Activated CD8-positive, alpha-beta memory T cell treated with anti-CD3 and anti-CD28 coated beads, Interleukin-2, amount 50 U/mL, for 1 hour (primary cell): ENCODE results near the gene IFFO2.

Experiments
- DNase-seq: peaks from one replicate; pipeline ENCODE4 v3.0.0-alpha.2; 2020; ENCODE audit errors: extremely low read depth

The IFFO2 gene

DNA sequence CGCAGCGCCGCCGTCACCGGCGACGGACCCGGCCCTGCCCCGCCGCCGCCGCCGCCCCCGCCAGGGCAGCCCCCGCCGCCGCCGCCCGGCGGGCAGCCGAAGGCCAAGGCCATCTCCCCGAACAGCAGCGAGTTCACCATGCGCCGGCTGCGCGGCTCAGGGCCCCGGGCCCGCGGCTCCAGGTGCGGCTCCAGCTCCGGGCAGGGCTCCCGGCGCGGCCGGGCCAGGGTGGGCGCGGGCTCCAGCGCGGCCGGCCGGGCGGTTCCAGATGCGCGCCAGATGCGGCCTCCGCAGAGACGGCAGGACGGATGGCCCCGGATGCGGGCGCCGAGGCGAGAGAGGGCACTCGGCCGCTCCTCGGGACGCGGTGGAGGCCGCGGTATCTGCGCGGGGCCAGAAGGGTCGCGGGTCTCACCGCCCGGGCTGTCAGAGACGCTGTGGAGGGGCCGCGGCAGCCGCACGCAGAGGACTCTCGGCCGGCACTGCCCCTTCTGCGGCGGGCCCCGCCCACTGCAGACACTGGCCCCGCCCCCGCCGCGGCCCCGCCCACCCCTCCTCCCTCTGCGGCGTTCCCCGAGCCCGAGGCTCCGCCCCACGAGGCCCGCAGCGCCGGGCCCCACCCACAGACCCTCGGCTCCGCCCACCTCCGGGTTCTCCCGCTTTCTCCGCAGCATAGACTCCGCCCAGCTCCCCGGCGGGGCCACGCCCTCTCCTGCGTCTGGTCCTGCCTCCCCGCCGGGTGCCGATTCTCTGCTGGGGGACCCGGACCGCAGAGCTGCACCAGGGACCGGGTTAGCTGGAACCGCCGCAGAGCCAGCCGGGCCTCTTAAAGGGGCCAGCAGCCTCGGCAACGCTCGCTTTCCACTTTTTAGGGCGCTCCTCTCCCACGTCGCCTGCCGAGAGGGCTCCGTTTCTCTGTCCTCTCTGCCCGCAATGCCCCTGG, at the start of gene IFFO2:
Gene IFFO2 (minus strand): TSS at position 484 of the 943 bp plus-strand sequence. CDS start 344 bp downstream, at position 140.
- peak; percentile 94 for DNase-seq

DNA sequence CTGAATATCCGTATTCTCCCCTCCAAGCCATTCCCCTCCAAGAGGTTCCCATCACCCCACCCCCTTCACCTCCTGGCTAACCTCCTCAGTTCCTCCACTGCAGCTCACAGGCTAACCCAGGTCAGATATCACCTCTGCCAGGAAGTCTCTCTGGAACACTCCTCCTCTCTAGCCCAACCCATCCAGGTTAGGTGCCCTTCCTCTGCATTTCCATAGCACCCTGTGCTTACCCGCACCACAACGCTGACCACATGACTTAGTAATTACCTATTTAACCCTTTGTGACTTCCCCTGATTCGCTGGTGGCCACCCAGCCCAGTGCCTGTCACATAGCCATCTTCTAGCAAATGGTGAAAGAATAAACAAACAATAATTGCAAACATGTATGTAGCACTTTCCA, 49.5 kb upstream of the IFFO2 start:
- DNase-seq, result no peak

DNA sequence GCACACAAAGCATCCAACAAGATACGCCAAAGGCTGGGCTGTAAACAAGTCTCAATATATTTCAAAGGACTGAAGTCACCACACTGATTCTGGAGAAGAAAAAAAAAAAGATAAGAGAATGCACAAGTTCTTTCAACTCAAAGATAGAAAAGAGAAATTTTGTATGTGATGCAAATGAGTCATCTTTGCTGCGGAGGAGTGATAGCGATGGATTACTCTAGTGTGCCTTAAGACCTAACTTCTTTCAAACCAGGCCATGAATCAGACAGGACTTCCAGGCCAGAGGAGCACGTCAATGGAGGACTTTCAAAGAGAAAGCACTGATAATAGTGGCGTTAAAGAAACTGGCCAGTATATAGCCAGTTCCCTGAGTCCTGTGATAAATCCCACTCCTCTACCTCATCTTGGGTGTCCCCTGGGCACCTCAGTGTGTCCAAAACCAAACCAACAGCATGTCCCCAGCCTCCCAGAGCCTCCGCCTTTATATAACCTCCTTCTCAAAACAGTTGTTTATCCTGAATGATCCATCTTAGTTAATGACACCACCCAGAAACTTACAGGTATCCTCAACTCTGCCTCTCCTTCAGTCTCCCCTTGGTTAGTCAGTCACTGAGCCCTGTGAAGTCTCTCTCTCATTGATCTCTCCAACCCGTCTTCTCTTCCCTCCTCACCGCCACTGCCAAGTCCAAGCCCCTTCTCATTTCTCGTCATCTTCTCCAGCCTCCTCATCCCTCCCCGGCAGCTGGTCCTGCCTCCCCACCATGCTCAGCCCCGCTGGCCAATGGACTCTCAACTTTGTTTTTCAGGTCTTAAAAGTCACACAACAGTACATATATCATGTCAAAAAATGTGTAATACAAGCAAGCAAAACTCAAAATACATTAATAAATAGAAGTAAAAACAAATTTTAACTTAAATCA, 47.2 kb upstream of the IFFO2 start:
- DNase-seq, result no peak

DNA sequence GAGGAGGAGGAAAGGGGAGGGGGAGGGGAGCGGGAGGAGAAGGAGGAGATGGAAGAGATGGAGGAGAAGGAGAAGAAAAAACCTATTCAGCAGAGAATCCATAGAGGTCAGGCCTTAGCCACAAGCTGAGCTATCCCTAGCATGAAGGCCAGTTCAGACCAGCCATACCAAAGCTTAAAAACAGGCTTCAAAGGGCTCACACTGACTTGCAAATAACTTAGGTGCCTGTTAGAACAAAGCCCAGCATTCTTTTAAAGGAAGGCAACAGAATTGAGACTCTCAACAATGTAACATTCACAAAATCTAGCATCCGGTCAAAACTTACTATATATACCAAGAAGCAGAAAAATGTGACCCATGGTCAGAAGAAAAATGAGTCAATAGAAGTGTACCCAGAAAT, 43.6 kb upstream of the IFFO2 start:
- DNase-seq, result no peak

DNA sequence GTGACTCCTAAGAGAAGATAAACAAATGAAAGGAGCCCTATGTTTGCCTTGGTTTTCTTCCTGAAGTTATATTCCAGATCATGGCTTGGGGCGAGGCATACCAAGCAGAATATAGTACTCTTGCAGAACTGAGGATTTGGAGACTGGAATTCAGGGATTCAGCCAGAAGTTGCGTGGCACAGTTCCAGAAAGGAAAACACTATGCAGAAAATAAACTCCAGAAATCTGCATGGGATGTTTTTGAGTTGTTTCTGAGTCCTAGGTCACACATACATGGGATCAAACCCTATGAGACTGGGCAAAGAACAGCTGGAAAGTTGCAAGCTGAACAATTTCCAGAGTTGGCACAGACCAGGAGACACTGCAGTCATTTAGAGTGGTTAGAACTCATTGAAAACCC, 42.9 kb upstream of the IFFO2 start:
- DNase-seq, result no peak

DNA sequence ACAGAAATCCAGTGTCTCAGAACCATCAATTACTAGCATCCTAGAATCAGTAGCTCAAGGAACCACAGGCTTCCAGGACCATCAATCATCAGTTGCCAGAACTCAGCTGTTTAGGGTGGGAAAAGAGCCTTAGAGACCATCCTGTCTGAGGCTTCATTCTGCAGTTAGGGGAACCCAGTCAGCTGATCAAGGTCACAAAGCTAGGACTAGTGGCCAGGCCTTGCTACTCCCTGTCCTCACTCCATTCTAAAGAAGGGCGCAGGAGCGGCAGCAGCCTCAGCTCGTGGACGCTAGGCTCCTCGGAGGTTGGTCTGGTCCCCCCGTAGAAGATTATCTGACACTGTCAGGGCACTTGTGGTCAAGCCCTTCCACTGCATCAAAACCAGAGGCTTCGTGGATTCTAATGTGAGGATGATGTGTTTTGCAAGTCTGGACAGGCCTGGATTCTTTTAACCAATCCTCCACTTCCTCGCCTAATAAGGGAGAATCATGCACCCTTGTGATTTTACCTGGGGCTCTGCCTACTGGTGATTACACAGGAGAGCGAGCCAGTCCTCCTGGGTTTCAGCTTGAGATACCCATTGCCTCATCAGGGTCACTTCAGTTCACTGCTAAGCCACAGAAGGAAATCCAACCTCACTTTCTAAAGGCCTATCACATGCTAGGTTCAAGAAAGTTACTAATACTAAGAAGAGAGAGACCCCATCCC, 41.7 kb upstream of the IFFO2 start:
- DNase-seq, result no peak

DNA sequence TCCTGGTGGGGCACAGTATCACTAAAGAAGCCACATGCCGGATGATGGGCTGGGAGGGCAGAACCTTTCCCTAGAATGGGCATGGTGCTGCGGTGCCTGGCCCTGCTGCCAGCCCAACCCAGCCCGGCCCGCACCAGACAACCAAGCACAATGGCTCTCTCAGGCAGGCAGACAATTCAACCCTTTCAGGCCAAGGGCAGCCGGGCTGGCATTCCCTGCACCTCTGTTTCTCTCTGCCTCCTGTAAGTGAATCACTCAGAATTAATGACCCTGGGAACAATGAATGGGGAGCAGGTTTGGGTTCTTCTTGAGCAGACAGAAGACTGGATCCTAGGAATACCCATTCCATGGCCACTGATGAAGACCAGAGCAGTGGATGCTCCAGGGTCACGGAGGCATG, 41.0 kb upstream of the IFFO2 start:
- no peak for DNase-seq

DNA sequence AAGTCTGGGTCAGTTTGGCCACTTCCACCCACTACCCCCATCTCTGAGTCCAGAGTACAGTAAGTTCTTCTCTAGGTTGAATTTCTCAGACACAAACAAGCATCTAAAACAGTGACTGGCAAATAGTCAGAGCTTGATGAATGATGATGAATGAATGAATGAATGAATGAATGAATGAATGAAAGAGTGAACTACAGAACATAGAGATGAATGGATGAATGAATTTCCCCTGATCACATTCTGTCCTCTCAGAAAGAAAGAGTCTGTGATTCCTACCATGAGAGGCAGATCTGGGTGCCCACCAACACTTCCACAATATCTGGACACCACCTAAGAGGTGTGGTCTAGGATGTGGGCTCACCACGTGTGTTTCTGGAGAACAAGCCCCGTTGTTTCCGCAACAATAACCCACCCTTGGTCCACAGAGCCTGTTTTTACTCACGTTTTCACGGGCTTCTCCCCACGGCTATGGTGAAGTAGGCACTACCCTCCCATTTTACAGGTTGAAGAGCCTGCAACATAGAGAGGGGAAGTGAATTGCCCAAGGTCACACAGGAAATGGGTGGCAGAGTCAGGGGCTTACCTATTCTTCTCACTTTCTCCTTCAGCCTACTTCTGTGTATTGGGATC, 40.2 kb upstream of the IFFO2 start:
- no peak for DNase-seq

DNA sequence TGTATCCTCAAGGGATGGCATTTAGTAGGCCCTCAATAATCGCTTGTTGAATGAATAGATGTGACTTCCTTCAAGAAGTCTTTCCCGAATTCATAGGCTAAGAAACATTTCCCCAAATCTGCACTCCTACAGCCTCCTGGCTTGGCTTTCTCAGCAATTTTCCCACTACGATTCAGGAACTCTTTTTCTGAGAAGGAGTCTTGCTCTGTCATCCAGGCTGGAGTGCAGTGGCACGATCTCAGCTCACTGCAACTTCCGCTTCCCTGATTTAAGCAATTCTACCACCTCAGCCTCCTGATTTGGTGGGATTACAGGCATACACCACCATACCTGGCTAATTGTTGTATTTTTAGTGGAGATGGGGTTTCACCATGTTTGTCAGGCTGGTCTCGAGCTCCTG, 37.9 kb upstream of the IFFO2 start:
- DNase-seq, result no peak

DNA sequence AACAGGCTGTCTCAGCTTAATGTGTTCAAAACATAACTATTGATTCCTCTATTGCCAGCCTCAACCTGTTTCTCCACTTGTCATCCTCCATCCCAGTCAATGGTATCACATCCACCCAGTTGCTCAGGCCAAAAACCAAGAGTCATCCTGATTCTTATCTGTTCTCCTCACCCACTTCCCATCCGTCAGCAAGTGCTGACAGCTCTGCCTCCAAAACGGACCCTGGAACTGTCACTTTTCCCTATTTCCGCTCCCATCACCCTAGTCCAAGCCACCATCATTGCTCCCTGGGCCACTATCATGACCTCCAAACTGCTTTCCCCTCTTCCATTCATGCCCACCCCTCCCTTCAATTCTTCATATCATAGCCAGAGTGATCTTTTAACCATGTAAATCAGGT, 36.2 kb upstream of the IFFO2 start:
- no peak for DNase-seq

DNA sequence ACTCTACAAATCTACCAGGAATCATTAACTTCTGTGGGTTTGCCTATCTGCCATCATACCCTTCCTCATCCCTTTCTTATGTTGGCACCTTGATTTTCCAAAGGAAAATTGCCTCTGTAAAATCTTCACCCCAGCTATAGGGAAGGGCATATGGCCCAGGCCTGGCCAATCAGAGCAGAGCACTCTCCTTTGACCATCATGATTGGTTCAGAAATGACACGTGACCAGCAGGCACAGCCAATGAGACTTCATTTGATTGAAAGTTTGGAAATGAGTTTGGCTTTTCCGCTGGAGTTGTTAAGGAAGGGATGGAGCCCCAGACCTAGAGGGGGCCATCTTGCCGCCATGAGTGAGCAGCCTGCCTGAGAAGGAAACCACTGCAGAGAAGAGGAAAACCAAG, 35.1 kb upstream of the IFFO2 start:
- no peak for DNase-seq

DNA sequence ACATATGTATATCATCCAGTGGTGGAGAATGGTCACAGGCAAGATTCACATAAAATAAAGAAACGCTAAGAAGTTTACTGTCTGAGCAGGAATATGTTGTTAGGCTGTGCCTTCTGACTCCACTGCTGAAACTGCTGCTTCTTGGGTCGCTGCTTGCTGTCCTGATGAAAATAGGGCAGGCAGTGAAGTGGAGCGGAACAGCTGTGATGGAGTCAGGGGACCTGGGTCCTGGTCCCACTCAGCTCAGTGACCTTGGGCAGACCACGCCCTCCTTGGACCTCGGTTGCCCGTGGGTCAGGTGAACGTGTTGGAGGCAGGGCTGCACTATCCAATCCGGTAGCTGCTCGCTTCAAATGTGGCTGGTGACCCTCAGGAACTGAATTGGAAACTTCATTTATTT, 33.4 kb upstream of the IFFO2 start:
- DNase-seq, result no peak

DNA sequence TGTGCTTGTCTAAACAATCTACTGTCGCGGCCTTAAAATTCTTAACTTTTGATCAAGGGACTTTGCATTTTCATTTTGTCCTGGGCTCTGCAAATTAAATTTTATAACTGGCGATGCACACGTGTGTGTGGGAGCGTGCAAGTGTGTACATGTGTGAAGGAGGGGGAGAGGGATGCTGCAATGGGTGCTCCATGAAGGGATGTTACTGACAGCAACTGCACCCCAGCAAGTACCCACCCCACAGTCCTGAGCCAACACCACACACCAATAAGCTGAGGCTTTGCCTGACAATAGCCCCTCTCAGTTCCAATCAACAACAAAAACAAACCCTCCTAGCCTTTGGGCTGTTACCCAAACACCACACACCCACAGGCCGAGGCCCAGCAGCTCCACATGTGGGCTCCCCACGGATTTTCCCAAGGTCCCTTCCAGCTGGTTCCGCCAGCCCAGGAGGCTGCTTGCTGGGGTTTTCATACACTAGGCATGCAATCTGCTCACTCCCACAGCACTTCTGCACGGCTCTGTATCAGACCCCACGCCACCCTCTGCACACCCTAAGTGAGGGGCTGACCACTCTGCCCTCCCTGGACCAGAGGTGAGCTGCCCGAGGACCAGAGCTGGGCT, 32.8 kb upstream of the IFFO2 start:
- no peak for DNase-seq

DNA sequence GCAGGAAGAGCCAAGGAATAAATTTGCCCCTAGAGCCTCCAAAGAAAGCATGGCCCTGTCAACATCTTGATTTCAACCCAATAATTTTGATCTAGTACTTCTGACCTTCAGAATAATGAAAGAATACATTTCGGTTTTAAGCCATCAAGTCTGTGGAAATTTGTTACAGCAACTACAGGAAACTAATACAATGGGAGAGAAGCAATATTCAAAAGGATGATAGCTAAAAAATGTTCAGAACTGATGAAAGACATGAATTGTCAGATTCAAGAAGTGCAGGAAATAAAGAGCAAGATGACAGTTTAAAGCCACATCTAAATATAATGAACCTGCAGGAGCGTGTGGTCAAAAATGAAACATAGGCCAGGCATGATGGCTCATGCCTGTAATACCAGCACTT, 24.8 kb upstream of the IFFO2 start:
- no peak for DNase-seq

DNA sequence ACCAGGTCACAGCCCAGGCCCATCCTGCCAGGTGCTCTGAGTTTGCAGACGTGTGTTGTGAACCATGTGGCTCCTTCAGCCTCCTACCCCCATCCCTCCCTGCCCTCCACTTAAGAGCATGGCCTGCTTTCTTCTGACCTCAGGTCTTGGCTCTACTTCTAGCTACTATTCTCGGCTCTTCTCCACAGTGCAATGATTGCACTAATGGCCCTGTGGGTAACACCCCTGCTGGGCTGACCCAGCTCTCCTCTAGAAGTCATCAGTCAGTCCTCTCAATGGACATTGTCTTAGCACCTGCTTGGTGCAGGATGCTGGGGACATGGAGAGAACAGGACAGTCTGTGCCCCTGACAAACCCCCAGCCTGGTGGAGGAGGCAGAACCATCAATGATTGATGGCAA, 22.2 kb upstream of the IFFO2 start:
- DNase-seq, result no peak

DNA sequence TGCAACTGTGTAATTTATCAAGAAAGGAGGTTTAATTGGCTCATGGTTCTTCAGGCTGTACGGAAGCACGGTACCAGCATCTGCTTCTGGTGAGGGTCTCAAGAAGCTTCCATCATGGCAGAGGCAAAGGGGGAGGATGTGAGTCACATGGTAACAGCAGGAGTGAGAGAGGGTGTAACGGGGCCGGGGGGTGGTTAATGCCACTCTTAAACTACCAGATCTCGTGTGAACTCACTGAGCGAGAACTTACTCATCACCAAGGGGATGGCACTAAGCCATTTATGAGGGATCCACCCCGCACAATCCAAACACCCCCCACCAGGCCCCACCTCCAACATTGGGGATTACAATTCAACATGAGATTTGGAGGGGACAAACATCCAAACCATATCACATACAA, 21.0 kb upstream of the IFFO2 start:
- no peak for DNase-seq

DNA sequence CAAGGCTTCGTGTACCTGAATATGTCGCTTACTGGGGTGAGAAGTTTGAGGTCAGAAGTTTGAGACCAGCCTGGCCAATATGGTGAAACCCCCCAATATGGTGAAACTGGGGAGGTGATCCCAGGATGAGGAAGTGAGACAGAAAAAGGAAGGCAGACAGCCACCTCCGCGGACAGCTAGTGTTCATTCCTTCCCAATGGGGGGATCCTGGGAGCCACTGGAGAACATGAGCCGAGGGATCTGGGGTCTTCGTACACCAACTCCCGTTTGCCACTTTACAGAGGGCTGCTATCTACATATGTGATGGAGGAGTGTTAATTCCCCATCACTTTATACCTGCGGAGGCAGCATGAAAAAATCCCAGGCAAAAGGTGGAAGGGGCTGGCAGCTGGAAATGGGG, 19.6 kb upstream of the IFFO2 start:
- DNase-seq, result no peak

DNA sequence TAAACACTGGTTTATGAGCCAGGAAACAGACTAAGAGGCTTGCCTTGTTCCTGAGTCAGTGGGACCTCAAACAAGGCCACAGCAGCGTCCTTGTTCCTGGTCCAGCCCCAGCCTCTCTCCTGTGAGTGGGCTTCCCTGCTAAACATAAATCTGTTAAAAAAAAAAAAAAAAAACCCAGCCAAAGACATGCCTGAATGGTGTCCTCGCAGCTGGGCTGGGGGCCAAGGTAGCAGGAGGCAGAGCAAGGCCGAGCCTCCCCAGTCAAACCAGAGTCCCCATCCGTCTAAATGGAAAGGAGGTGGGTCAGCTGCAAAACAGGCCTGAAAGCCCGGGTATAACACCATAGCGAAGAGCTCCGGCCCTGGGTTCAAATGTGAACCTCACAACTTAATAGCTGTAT, 18.1 kb upstream of the IFFO2 start:
- no peak for DNase-seq

DNA sequence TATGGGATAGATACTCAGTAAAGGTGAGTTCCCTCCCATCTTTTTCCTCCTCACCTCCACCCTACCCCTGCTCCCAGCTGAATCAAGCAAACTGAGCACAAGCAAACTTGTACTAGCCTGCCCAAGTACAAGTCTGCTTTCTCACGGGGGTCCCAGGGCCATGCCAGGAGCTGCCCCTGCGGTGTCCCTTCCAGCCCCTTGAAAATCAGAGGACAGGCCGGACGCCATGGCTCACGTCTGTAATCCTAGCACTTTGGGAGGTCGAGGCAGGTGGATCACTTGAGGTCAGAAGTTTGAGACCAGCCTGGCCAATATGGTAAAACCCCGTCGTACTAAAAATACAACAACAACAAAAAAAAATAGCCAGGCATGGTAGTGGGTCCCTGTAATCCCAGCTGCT, 17.5 kb upstream of the IFFO2 start:
- no peak for DNase-seq

DNA sequence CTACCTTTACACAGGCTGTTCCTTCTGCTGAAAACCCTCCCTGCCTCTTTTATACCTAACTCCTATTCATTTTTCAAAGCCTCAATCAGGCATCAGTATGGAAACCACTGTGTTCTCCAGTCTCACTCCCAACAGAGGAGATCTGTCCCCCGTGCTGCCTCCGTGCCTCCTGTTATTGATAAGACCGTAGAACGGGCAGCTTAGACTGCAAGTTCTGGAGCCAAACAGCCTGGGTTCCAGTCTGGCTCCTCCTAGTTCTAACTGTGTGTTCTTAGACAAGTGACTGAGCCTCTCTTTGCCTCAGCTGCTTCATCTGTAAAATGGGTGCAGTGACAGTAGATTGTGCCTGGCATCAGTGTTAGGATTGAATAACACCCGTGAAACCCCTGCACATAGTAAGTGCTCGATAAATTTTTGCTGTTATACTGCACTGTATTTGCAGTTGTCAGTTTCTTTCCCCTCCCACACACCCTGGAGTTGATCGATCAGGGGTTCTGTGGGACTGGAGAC, 17.0 kb upstream of the IFFO2 start:
- no peak for DNase-seq

DNA sequence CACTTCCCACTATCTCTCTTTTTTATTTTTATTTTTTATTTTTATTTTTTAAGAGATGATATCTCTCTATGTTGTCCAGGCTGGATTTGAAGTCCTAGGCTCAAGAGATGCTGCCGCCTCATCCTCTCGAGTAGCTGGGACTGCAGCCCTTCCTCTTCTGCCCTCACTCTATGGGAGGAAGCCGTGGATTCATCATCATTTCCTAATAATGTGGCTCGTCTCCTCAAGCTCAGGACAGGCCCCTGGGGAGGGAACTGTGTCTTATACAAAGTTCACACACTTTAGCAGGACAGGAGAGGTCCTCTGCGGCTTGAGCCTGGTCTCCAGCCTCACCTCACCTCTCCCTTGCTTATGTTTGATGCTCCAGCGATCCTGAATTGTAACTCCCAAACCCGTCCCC, 16.5 kb upstream of the IFFO2 start:
- DNase-seq, result no peak
